Measurements from ENCODE around the gene FAM98A.

FAM98A gene

GRCh38 chr2:33599943-33600192, 769 bp upstream of the FAM98A start:
- DNase-seq (ENCODE audit: low read depth) = no peak
- H3K4me3 ChIP-seq (ENCODE audit: low read depth, low read length) = peak overlapping the region; percentile 77
- no peak for TF ChIP-seq CTCF (conservative IDR thresholded peaks at IDR 0.05; ENCODE audit: low read depth, low read length)

GRCh38 chr2:33598561-33599174, 431 bp downstream of the FAM98A start:
- TF ChIP-seq CTCF (conservative IDR thresholded peaks at IDR 0.05; ENCODE audit: low read depth, low read length) = no peak

GRCh38 chr2:33597026-33597425, 2.1 kb downstream of the FAM98A start:
- TF ChIP-seq CTCF (conservative IDR thresholded peaks at IDR 0.05; ENCODE audit: low read depth, low read length) = no peak
- H3K4me3 ChIP-seq (ENCODE audit: low read depth, low read length) = no peak overlapping the region
- DNase-seq (ENCODE audit: low read depth) = no peak

More at GRCh38 chr2:33598561-33599174, 431 bp downstream of the FAM98A start:
- peak; percentile 66 for DNase-seq (ENCODE audit: low read depth)
- peak overlapping the region; percentile 99 for H3K4me3 ChIP-seq (ENCODE audit: low read depth, low read length)

- TF ChIP-seq CTCF (conservative IDR thresholded peaks at IDR 0.05; ENCODE audit: low read depth, low read length) = no peak
These were observed 3.7 kb downstream of the FAM98A start for GRCh38 chr2:33595385-33595784.

GRCh38 chr2:33589444-33589843, 9.7 kb downstream of the FAM98A start:
- peak; percentile 42 for DNase-seq (ENCODE audit: low read depth)
- no peak overlapping the region for H3K4me3 ChIP-seq (ENCODE audit: low read depth, low read length)
- TF ChIP-seq CTCF (conservative IDR thresholded peaks at IDR 0.05; ENCODE audit: low read depth, low read length) = no peak

More at GRCh38 chr2:33595385-33595784, 3.7 kb downstream of the FAM98A start:
- DNase-seq (ENCODE audit: low read depth) = no peak
- H3K4me3 ChIP-seq (ENCODE audit: low read depth, low read length) = no peak overlapping the region

GRCh38 chr2:33588232-33588631, 10.9 kb downstream of the FAM98A start:
- peak; percentile 88 for DNase-seq (ENCODE audit: low read depth)
- H3K4me3 ChIP-seq (ENCODE audit: low read depth, low read length) = no peak overlapping the region
- peak; percentile 29 for TF ChIP-seq CTCF (conservative IDR thresholded peaks at IDR 0.05; ENCODE audit: low read depth, low read length)

- DNase-seq (ENCODE audit: low read depth) = no peak
- no peak for TF ChIP-seq CTCF (conservative IDR thresholded peaks at IDR 0.05; ENCODE audit: low read depth, low read length)
- no peak overlapping the region for H3K4me3 ChIP-seq (ENCODE audit: low read depth, low read length)
These were observed 12.3 kb downstream of the FAM98A start for GRCh38 chr2:33586766-33587165.

All from choroid plexus epithelial cell (primary cell).